Suprapubic skin (tissue), 4 donors: Measurements from ENCODE around the gene PIGL. TPM values are rescaled to one million over a fixed set of nuclear protein-coding genes. Genes with fewer than 3 reads are reported as not detected.
A peak's percentile ranks its signal among the peaks of the same experiment; 100 is the strongest.

Experiments
- DNase-seq, 2 donors: peaks; one replicate each; pipeline ENCODE4 v3.0.0-alpha.2; 2019; ENCODE audit warnings: low spot score in 2 of 2
- H3K27ac ChIP-seq: fragments of 200-600 bp; sonication (generic); one replicate; pipeline ENCODE4 v1.5.1; 2019
- H3K27me3 ChIP-seq: fragments of 200-600 bp; sonication (generic); one replicate; pipeline ENCODE4 v1.5.1; 2019
- H3K36me3 ChIP-seq: fragments of 200-600 bp; sonication (generic); one replicate; pipeline ENCODE4 v1.5.1; 2019
- H3K4me1 ChIP-seq: fragments of 200-600 bp; sonication (generic); one replicate; pipeline ENCODE4 v1.5.1; 2019
- H3K4me3 ChIP-seq: fragments of 200-600 bp; sonication (generic); one replicate; pipeline ENCODE4 v1.5.1; 2019; ENCODE audit warnings: mild to moderate bottlenecking
- H3K9me3 ChIP-seq: fragments of 200-600 bp; sonication (generic); one replicate; pipeline ENCODE4 v1.5.1; 2019
- EP300 ChIP-seq: sonication (generic); formaldehyde crosslinking; IDR thresholded peaks from one replicate; pipeline ENCODE4 v1.6.1; 2017; ENCODE audit warnings: antibody characterized with exemption
- POLR2A ChIP-seq, 2 donors: fragments of 450-650 bp; IDR thresholded peaks; one replicate each; pipeline ENCODE4 v1.6.1; 2017; ENCODE audit warnings: antibody characterized with exemption in 2 of 2, mild to moderate bottlenecking in 2 of 2, moderate library complexity in 2 of 2
- POLR2AphosphoS5 ChIP-seq, 3 donors: sonication (generic); formaldehyde crosslinking; IDR thresholded peaks; one replicate each; pipeline ENCODE4 v1.6.1; 2017; ENCODE audit warnings: antibody characterized with exemption in 3 of 3
- WGBS: methylation state at CpG from one replicate; pipeline ENCODE4 v1.1.5; 2018; 5-methylcytosine and 5-hydroxymethylcytosine counted together
- total RNA-seq, 4 donors: library from RNA; depleted of rRNA; stranded (reverse); fragments of >200 nt; gene quantifications; one replicate each; pipeline ENCODE4 v1.1.0, GENCODE V29; 2016
- TF ChIP-seq, protein P1 (sequence below), 2 donors: fragments of 200-600 bp in 1 of 2; fragments of 450-650 bp in 1 of 2; sonication (generic) in 1 of 2; IDR thresholded peaks; one replicate each; pipeline ENCODE4 v1.5.1; 2016 to 2019; ENCODE audit warnings: antibody characterized with exemption in 2 of 2, mild to moderate bottlenecking in 1 of 2, moderate library complexity in 1 of 2

PIGL gene
- total RNA-seq, 4 donors from 2014 or later = 59.5 to 287 (median 76.6) TPM

DNA sequence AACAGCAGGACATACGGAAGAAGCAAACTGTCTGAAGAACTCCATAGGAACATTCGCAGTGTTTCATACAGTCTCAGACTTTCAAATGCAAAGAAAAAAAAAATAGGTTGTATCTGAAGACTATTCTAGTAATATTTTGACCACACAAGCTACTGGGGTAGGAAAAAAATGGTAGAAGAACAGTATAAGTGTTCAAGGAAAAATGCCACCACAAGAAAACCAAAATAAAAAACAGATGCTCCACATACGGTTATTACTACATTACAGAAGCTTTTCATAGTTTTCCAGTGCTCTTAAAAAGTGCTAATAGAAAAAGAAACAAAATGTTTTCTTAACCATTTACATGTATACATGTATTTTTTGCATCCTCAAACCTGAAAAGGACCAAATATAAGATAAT lies 5.4 kb upstream of the PIGL start:
- Histone ChIP-seq H3K36me3 (no peaks in the 10 kb centered on the region), H3K27ac (no peak overlapping the region), H3K4me3 (no peak overlapping the region), H3K9me3 (no peaks in the 10 kb centered on the region), H3K4me1 (peaks cover 44% of the 10 kb centered on the region), H3K27me3 (no peaks in the 10 kb centered on the region)
- WGBS = 82% methylated on average over 3 of the region's 3 CpGs
- no peak for DNase-seq
- no peak for TF ChIP-seq POLR2A (IDR thresholded peaks at IDR 0.05)
- TF ChIP-seq POLR2AphosphoS5 (IDR thresholded peaks at IDR 0.05) = no peak
- TF ChIP-seq, protein P1, sequence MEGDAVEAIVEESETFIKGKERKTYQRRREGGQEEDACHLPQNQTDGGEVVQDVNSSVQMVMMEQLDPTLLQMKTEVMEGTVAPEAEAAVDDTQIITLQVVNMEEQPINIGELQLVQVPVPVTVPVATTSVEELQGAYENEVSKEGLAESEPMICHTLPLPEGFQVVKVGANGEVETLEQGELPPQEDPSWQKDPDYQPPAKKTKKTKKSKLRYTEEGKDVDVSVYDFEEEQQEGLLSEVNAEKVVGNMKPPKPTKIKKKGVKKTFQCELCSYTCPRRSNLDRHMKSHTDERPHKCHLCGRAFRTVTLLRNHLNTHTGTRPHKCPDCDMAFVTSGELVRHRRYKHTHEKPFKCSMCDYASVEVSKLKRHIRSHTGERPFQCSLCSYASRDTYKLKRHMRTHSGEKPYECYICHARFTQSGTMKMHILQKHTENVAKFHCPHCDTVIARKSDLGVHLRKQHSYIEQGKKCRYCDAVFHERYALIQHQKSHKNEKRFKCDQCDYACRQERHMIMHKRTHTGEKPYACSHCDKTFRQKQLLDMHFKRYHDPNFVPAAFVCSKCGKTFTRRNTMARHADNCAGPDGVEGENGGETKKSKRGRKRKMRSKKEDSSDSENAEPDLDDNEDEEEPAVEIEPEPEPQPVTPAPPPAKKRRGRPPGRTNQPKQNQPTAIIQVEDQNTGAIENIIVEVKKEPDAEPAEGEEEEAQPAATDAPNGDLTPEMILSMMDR (IDR thresholded peaks at IDR 0.05) = no peak
- TF ChIP-seq EP300 = no peak

DNA sequence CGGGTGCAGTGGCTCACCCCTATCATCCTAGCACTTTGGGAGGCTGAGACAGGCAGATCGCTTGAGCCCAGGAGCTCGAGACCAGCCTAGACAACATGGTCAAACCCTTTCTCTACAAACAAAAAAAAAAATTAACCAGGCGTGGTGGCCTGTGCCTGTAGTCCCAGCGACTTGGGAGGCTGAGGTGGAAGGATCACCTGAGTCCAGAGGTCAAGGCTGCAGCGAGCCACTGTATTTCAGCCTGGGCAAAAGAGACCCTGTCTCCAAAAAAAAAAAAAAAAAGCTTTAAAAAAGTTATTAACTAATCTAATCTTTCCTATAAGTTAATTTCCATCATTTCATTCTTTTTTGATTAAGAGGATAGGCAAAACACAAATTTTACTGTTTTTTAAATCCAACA lies 4.2 kb upstream of the PIGL start:
- Histone ChIP-seq H3K9me3 (no peaks in the 10 kb centered on the region), H3K36me3 (no peaks in the 10 kb centered on the region), H3K27ac (no peak overlapping the region), H3K27me3 (no peaks in the 10 kb centered on the region), H3K4me3 (no peak overlapping the region), H3K4me1 (peaks cover 49% of the 10 kb centered on the region)
- DNase-seq = no peak
- TF ChIP-seq POLR2A (IDR thresholded peaks at IDR 0.05) (no peak), POLR2AphosphoS5 (IDR thresholded peaks at IDR 0.05) (no peak), EP300 (no peak)
- TF ChIP-seq, protein P1 (IDR thresholded peaks at IDR 0.05) = no peak
- 92% methylated on average over 6 of the region's 6 CpGs for WGBS

DNA sequence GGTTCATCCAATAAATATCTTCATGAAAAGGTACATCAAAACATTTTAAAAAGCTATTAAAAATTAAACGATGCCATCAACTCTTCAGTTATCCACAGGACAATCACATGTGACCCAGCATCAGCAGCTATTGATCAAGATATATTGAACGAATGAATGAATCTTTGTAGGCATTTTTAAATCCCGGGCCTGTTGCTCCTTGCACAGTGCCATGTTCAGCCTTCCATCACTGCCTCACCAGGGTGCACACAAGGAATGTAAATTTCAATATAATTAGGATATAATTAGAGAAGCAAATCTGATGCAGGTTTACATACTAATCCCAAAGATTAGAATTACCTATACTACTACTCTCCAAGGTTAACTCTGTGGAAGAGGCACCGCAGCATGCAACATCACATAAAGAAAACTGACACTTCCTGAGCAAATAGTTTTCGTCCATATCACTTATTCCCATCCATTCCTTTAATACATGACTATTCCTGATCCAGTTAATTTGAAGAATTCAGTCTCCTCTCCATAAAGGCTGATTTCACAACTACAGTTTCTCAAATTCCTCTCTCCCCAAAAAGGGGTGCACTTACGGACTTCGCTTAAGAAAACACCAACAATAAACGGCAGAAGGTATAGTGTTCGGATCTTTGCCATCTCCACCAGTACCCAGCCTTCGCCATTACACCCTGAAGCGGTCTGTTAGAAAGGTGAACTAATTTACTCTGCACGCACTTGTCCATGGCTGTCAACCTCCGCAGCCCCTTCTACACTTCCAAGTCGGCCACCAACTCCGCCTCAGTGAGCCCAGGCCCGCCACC lies 2.6 kb upstream of the PIGL start:
- no peaks in the 10 kb centered on the region for H3K9me3 ChIP-seq
- TF ChIP-seq POLR2A (IDR thresholded peaks at IDR 0.05) = no peak
- TF ChIP-seq, protein P1 (IDR thresholded peaks at IDR 0.05) = no peak
- no peak for TF ChIP-seq POLR2AphosphoS5 (IDR thresholded peaks at IDR 0.05)
- TF ChIP-seq EP300 = no peak
- peak overlapping the region; percentile 96 for H3K4me3 ChIP-seq
- H3K27me3 ChIP-seq = no peaks in the 10 kb centered on the region
- peak overlapping the region; percentile 97 for H3K27ac ChIP-seq
- H3K4me1 ChIP-seq = peaks cover 53% of the 10 kb centered on the region
- H3K36me3 ChIP-seq = no peaks in the 10 kb centered on the region
- WGBS = 2% methylated on average over 16 of the region's 16 CpGs
- no peak for DNase-seq

DNA sequence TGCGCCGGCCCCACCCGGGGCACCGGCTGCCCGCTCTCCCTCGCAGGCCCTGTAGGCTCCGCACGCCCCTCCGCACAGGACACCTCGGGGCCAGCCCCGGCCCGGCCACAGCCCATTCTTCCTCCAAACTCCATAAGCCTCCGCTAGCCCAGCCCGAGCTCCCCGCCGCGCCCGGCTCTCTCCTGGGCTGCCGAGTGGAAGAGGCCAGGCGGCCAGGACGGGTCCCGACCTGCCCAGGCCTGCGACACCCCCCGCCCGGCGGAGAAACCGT lies 2.1 kb upstream of the PIGL start:
- Histone ChIP-seq H3K4me1 (peaks cover 53% of the 10 kb centered on the region), H3K36me3 (no peaks in the 10 kb centered on the region), H3K9me3 (no peaks in the 10 kb centered on the region), H3K4me3 (peak overlapping the region; percentile 96), H3K27me3 (no peaks in the 10 kb centered on the region), H3K27ac (peak overlapping the region; percentile 97)
- peak; percentile 74 to 83 for DNase-seq
- WGBS = 0% methylated on average over 16 of the region's 27 CpGs
- TF ChIP-seq, protein P1 (IDR thresholded peaks at IDR 0.05) = no peak

DNA sequence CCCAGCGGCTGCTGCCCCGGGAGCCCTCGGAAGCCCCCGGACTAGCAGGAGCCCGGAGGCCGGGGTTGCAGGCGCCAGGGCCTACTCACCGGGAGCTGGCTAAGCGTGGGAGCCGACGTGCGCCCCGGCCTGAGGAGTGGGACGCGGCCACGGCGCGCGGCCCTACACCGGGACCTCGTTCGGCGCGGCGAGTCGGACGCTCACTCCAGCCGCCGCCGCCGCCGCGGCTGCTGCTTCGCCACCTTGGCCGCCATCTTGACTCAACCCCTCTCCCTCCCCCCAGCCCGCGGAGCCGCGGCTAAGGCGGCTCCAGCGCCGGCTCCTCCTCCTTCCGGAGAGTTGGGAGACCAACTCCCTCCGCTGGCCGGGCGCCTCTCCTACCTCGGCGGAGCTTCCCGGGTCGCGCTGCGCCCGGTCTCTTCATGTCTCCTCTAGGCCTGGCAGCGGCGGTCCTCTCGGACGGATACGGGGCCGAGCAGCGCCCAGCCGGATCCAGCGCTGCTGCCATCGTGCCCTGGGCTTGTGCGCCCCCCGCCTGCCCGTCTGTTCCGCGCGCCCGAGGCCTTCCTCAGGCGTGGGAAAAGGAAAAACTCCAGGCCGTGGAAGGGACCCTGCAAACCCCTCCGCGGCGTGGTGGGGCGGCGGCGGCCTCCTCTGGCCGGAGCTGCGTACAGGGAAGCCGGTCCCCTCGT lies 1.6 kb upstream of the PIGL start, which contains the start of gene NCOR1:
Gene NCOR1, minus strand, starts transcription at position 262 of the 692 bp plus-strand sequence. CDS start 20,965 bp downstream, outside the sequence.
- no peaks in the 10 kb centered on the region for H3K27me3 ChIP-seq
- H3K36me3 ChIP-seq = no peaks in the 10 kb centered on the region
- H3K4me1 ChIP-seq = peaks cover 53% of the 10 kb centered on the region
- TF ChIP-seq POLR2AphosphoS5 (IDR thresholded peaks at IDR 0.05) (peak in 2 of 3 donors; percentile 71 to 85), EP300 (no peak), POLR2A (IDR thresholded peaks at IDR 0.05) (peak in 1 of 2 donors; percentile 89)
- TF ChIP-seq, protein P1 (IDR thresholded peaks at IDR 0.05) = no peak
- peak within 1 kb of the TSS; percentile 96 for H3K4me3 ChIP-seq
- peak; percentile 93 to 94 for DNase-seq
- no peaks in the 10 kb centered on the region for H3K9me3 ChIP-seq
- H3K27ac ChIP-seq = peak within 1 kb of the TSS; percentile 97
- WGBS = 2% methylated on average over 26 of the region's 82 CpGs
